ENCODE data around the gene RIMBP2.

DNA sequence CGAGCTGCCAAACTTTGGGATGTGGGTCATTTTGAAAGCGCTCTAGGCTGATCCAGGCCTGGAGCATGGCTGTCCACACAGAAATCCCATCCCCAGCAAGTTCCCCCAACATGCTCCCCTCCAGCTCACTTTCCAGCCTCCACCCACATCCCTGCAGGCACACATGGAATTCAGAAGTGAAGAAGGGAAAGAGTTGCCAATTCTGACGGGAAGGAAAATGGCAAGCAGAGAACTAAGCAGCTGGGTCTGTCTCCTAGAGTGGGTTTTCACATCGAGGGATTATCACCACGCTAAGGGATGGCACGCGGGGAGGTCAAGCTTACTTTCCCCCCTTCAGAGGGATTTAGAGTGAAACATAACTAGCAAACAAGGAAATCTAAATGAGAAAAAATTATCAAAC is 142.3 kb downstream of the RIMBP2 start:
- TF ChIP-seq CTCF (IDR thresholded peaks at IDR 0.05): no peak
- no peak for TF ChIP-seq POLR2A (IDR thresholded peaks at IDR 0.05)

Data from uterus (tissue), 2 donors.